ENCODE measurements around the gene KIF21A. TPM values are rescaled to one million over a fixed set of nuclear protein-coding genes. Genes with fewer than 3 reads are reported as not detected.
"Not testable (repeated sequence)": the region's sequence is repeated elsewhere in the genome, so short reads cannot be mapped to it uniquely, and the experiment has no call there.

KIF21A gene
- total RNA-seq, 4 donors from 2014 or later: 19.7 to 56.1 (median 29.4) TPM

DNA sequence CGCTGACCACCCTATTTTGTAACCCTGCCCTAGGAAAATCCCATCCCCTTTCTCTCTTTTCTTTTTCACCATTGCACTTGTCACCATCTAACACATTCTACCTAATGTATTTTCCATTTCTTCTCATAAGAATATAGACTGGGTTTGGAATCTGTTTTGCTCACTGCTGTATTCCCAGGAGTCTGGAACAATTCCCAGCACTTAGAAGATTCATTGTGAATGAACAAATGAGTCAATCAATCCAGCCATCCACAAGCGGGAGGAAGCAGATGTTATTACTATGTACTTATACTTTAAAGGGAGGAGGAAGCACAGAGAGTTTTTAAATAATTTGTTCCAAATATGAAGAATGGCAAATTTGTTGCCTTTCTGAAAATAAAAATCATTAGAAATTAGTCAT is 142.1 kb downstream of the KIF21A start:
- Histone ChIP-seq H3K36me3 (peaks cover 0 to 33% (median 0%) of the 10 kb centered on the region in 3 donors), H3K4me3 (no peak overlapping the region), H3K27me3 (no peaks in the 10 kb centered on the region), H3K9me3 (no peaks in the 10 kb centered on the region), H3K4me1 (no peaks in the 10 kb centered on the region), H3K27ac (no peak overlapping the region)
- WGBS, 2 donors: 68 to 70% methylated on average over 2 of the region's 2 CpGs
- intact Hi-C loops (cut with DNase I): no loop called here
- DNase-seq: no peak
- TF ChIP-seq, protein P1, sequence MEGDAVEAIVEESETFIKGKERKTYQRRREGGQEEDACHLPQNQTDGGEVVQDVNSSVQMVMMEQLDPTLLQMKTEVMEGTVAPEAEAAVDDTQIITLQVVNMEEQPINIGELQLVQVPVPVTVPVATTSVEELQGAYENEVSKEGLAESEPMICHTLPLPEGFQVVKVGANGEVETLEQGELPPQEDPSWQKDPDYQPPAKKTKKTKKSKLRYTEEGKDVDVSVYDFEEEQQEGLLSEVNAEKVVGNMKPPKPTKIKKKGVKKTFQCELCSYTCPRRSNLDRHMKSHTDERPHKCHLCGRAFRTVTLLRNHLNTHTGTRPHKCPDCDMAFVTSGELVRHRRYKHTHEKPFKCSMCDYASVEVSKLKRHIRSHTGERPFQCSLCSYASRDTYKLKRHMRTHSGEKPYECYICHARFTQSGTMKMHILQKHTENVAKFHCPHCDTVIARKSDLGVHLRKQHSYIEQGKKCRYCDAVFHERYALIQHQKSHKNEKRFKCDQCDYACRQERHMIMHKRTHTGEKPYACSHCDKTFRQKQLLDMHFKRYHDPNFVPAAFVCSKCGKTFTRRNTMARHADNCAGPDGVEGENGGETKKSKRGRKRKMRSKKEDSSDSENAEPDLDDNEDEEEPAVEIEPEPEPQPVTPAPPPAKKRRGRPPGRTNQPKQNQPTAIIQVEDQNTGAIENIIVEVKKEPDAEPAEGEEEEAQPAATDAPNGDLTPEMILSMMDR (IDR thresholded peaks at IDR 0.05): no peak
- no peak for TF ChIP-seq POLR2A (IDR thresholded peaks at IDR 0.05)

DNA sequence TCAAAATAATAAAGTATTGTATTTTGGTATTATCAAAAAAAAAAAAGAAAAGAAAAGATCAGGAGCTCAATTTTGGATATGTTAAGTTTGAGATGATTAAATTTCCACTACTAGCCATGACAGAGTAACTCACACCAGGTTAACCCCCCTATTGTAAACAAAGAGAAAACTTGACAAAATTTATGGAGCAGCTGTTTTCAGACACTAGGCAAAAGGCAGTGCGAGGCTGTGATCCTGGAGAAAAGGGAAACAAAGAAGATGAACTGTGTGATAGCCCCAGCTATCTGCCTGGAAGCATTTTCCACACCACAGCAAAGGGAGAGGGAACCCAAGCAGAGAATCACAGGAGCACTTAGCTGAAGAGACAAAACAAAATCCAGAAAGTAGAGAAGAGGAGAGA is 145.0 kb downstream of the KIF21A start:
- intact Hi-C loops (cut with DNase I): no loop called here
- H3K9me3 ChIP-seq: no peaks in the 10 kb centered on the region
- no peaks in the 10 kb centered on the region for H3K4me1 ChIP-seq
- DNase-seq: no peak
- peaks cover 0 to 4% (median 0%) of the 10 kb centered on the region in 3 donors for H3K36me3 ChIP-seq
- no peak overlapping the region for H3K4me3 ChIP-seq
- TF ChIP-seq, protein P1 (IDR thresholded peaks at IDR 0.05): no peak
- TF ChIP-seq POLR2A (IDR thresholded peaks at IDR 0.05): no peak
- 50% methylated on average over 1 of the region's 1 CpG for WGBS, 2 donors
- no peak overlapping the region for H3K27ac ChIP-seq
- no peaks in the 10 kb centered on the region for H3K27me3 ChIP-seq

DNA sequence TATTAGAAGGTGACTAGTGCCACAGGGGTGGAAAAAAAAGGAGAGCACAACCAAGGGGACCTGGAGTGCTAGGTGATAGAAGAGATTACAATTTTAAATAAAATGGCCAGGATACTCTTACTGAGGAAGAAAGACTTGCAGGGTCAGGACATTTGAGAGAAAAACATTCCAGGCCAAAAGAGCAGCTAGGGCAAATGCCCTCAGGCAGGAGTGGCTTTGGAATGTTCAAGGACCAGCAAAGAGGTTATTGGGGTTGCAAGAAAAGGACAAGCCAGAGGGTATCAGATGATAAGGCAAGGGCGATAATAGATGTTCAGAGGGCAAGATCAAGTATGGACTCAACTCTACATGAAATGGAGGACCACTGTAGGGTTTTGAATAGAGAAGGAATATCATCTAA is 146.4 kb downstream of the KIF21A start:
- WGBS, 2 donors: 90 to 92% methylated on average over 1 of the region's 1 CpG
- no peaks in the 10 kb centered on the region for H3K36me3 ChIP-seq
- no peak for DNase-seq
- intact Hi-C loops (cut with DNase I): no loop called here
- no peaks in the 10 kb centered on the region for H3K27me3 ChIP-seq
- no peak overlapping the region for H3K27ac ChIP-seq
- no peaks in the 10 kb centered on the region for H3K4me1 ChIP-seq
- no peaks in the 10 kb centered on the region for H3K9me3 ChIP-seq
- H3K4me3 ChIP-seq: no peak overlapping the region
- no peak for TF ChIP-seq POLR2A (IDR thresholded peaks at IDR 0.05)
- TF ChIP-seq, protein P1 (IDR thresholded peaks at IDR 0.05): no peak

DNA sequence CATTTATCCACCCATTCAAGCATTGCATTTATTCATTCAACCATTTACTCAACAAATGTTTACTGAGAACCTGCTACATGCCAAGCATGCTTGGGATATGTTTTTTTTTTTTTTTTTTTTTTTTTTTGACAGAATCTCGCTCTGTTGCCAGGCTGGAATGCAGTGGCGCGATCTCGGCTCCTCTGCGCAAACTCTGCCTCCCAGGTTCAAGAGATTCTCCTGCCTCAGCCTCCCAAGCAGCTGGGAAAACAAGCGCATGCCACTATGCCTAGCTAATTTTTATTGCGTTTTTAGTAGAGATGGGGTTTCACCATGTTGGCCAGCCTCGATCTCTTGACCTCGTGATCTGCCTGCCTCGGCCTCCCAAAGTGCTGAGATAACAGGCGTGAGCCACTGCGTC is 147.3 kb downstream of the KIF21A start:
- H3K36me3 ChIP-seq; intact Hi-C loops (cut with DNase I); H3K4me3 ChIP-seq; H3K4me1 ChIP-seq; DNase-seq; H3K9me3 ChIP-seq; H3K27me3 ChIP-seq; H3K27ac ChIP-seq: not testable (repeated sequence)
- WGBS, 2 donors: 95 to 97% methylated on average over 12 of the region's 12 CpGs

DNA sequence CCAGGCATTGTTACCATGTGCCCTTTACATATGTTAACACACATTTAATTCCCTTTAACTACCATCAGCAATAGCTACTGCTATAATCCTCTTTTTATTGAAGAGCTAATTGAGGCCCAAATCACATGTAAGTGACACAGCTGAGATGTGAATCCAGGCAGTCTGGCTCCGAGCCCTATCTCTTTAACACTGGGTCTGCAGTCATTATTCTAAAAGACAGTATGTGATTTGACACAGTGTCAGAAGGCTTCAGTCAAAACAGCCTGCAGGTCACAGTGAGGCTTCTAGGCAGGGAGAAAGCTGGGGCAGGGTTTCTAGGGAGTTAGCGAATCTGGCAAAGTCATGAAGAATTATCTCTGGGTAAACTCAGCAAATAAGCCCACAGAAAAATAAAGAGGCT is 148.2 kb downstream of the KIF21A start:
- Histone ChIP-seq H3K36me3 (no peaks in the 10 kb centered on the region), H3K27me3 (no peaks in the 10 kb centered on the region), H3K4me3 (no peak overlapping the region), H3K27ac (no peak overlapping the region), H3K9me3 (no peaks in the 10 kb centered on the region), H3K4me1 (no peaks in the 10 kb centered on the region)
- intact Hi-C loops (cut with DNase I): no loop called here
- no peak for TF ChIP-seq POLR2A (IDR thresholded peaks at IDR 0.05)
- DNase-seq: no peak
- WGBS, 2 donors: 72 to 89% methylated on average over 2 of the region's 2 CpGs

DNA sequence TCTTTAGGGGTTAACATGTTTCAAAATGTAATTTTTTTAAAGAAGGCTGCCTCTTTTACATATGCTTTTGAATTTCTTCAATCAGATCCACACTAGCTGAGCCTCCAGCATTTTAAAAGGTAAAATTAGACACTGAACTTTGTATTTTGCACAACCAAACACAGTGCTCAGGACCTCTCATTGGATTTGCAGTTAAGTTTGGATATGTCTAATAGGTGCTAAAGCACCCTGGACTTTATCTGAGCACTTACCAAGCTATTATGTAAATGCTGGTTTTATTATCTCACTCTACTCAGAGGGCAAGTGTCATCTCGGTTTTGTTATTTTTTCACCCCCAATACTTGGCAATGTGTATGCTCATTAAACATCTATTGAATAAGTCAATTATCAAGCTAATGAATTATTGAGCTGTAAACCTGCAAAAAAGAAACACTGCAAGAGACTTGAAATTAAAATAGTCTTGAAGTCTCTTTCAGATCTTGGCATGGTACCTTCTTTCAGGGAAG is 150.7 kb downstream of the KIF21A start:
- H3K36me3 ChIP-seq: no peaks in the 10 kb centered on the region
- no peak overlapping the region for H3K4me3 ChIP-seq
- DNase-seq: no peak
- H3K27me3 ChIP-seq: no peaks in the 10 kb centered on the region
- no peak for TF ChIP-seq POLR2A (IDR thresholded peaks at IDR 0.05)
- TF ChIP-seq, protein P1 (IDR thresholded peaks at IDR 0.05): no peak
- intact Hi-C loops (cut with DNase I): no loop called here
- no peaks in the 10 kb centered on the region for H3K9me3 ChIP-seq
- H3K27ac ChIP-seq: no peak overlapping the region
- no peaks in the 10 kb centered on the region for H3K4me1 ChIP-seq
- 50 to 68% methylated on average over 1 of the region's 1 CpG for WGBS, 2 donors
